ENCODE data around the gene MACC1. TPM values are rescaled to one million over a fixed set of nuclear protein-coding genes. Genes with fewer than 3 reads are reported as not detected.
"Not testable (repeated sequence)": the region's sequence is repeated elsewhere in the genome, so short reads cannot be mapped to it uniquely, and the experiment has no call there.

The MACC1 gene
- total RNA-seq, 1 experiment from 2014 or later: 9.4 TPM

DNA sequence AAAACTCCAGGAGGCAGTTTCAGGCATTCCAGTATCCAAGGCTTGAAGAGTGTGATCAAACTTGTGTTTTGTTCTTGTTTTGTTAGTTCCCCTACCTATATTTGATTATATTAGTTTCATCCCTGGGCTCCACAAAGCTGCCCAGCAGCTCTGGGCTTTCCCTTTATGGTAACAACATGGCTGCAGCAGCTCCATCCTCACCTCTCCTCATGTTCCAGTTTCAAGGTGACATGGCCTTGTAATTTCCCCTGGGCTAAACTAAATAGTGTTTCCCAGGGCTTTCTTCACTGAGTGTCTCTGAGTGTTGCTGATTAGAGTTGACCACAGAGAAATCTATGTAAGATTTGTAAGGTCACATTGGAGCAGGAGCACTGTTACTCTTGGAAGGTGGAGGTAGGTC is 83.4 kb downstream of the MACC1 start:
- DNase-seq (ENCODE audit: extremely low read depth, low read depth): no peak

GRCh38 chr7:20132585-20132984 is 84.6 kb downstream of the MACC1 start:
- no peak for DNase-seq (ENCODE audit: extremely low read depth, low read depth)

DNA sequence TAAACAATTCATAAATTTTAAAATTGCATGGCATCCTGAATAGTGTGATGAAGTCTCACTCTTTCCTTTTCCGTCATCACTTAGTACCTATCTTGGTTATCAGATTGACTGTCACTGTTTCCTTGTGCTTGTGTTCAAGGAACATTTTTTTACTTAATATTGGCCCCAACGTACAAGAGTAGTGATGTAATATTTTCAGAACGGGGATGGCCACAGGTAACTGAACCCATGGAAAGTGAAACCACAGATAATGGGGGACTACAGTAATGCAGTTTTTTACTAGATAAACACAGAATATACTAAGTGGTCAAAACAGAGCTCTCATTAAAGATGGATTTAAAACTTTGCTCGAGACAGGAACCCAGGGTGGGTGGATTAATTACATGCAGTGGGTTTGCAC is 85.4 kb downstream of the MACC1 start:
- DNase-seq (ENCODE audit: extremely low read depth, low read depth): no peak

- no peak for DNase-seq (ENCODE audit: extremely low read depth, low read depth)
Observed at GRCh38 chr7:20129920-20130319, 87.3 kb downstream of the MACC1 start.

DNA sequence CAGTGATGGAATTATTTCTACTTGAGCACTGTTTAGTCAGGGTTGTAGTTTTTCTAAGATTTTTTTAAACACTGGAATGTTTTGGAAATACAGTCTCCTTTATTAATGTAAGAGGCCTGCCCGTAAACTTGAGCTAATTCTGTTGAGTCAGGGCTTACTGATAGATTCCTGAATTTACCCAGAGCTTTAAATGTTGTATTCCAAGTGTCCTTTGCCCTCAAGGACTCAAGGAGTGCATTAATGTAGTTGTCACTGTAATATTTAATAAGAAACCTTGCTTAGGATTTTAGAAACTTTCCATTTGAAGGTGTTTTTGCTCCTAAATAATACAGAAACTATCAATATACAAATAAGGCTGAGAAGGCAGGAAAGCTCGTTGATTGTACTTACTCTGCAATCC is 89.2 kb downstream of the MACC1 start:
- DNase-seq (ENCODE audit: extremely low read depth, low read depth): no peak

- not testable (repeated sequence) for DNase-seq (ENCODE audit: extremely low read depth, low read depth)
Observed at GRCh38 chr7:20126060-20126459, 91.1 kb downstream of the MACC1 start.

- DNase-seq (ENCODE audit: extremely low read depth, low read depth): not testable (repeated sequence)
Observed at GRCh38 chr7:20124087-20124486, 93.1 kb downstream of the MACC1 start.

DNA sequence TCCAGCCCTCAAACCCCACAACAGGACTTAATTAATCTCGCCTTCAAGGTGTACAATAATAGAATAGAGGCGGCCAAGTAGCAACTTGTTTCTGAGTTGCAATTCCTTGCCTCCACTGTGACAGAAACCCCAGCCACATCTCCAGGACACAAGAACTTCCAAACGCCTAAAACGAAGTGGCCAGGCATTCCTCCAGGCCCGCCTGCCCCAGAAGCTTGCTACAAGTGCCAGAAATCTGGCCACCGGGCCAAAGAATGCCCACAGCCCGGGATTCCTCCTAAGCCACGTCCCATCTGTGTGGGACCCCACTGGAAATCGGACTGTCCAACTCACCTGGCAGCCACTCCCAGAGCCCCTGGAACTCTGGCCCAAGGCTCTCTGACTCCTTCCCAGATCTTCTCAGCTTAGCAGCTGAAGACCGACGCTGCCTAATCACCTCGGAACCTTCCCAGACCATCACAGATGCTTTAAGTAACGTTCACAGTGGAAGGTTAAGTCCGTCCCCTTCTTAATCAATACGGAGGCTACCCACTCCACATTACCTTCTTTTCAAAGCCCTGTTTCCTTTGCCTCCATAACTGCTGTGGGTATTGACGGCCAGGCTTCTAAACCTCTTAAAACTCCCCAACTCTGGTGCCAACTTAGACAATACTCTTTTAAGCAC is 94.4 kb downstream of the MACC1 start:
- not testable (repeated sequence) for DNase-seq (ENCODE audit: extremely low read depth, low read depth)

GRCh38 chr7:20122073-20122472 is 95.1 kb downstream of the MACC1 start:
- no peak for DNase-seq (ENCODE audit: extremely low read depth, low read depth)

GRCh38 chr7:20121404-20121803 is 95.8 kb downstream of the MACC1 start:
- no peak for DNase-seq (ENCODE audit: extremely low read depth, low read depth)

- DNase-seq (ENCODE audit: extremely low read depth, low read depth): not testable (repeated sequence)
Observed at GRCh38 chr7:20120611-20121168, 96.5 kb downstream of the MACC1 start.

GRCh38 chr7:20116869-20117268 is 100.3 kb downstream of the MACC1 start:
- DNase-seq (ENCODE audit: extremely low read depth, low read depth): no peak

GRCh38 chr7:20114468-20114867 is 102.7 kb downstream of the MACC1 start:
- DNase-seq (ENCODE audit: extremely low read depth, low read depth): no peak

DNA sequence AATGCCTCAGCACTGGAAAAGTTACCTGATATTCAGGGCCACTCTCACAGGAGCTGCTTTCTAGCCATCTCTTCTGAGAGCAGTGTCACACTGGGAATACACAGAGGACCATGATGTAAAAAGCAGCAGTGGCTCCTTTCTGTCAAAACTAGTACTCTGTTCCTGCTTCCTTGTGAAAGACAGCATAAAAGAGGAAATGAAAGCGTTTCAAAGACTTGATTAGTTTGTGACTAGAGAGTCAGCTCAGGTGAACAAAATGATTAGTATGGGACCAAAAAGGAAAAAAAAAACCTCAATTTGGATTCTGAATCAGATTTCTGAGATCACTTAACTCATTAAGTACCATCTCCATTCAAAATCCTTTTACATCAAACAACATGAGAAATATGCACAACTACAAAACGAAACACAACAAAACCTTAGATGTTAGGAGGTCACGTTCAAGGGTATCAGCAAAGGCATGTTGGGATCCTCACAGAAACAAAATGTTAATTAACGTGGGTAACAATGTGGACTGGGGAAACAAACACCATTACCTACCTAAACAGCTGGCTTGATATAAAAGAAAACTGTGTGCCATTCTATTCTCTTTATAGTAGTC is 103.7 kb downstream of the MACC1 start:
- DNase-seq (ENCODE audit: extremely low read depth, low read depth): no peak

- DNase-seq (ENCODE audit: extremely low read depth, low read depth): no peak
Observed at GRCh38 chr7:20112696-20113095, 104.5 kb downstream of the MACC1 start.

DNA sequence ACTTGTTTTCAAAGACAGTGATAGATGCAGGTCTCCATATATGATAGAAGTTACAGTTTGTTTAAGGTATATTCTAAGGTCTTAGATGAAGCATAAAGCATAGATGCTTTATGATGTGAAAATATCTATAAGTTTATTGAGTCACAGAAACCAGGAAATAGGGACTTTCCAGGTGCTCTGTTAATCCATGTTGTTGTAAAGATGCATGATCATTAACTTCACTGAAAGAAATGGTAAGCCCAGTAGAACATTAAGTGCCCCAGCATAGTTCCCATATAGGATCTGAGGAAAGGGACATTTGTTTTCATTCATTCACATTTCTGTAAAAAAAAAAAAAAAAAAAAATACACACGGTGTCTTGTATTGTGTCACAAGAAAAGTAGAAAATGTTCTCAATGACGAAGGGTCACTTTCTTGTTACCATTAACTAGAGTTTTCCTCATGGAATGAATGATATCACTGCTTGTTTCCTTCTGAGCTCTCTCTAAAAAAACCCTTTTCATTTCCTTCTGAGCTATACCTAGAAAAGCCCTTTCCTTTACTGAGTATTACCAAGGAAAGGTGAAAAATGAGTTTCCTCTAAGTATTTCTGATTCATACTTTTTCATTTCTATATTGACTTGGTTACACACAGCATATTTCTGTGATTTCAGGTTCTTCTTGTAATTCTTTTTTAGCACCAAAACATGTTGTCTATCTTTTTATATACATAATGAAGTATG is 105.2 kb downstream of the MACC1 start:
- DNase-seq (ENCODE audit: extremely low read depth, low read depth): no peak

- DNase-seq (ENCODE audit: extremely low read depth, low read depth): no peak
Observed at GRCh38 chr7:20107582-20107981, 109.6 kb downstream of the MACC1 start.

GRCh38 chr7:20104696-20105095 is 112.5 kb downstream of the MACC1 start:
- no peak for DNase-seq (ENCODE audit: extremely low read depth, low read depth)

- no peak for DNase-seq (ENCODE audit: extremely low read depth, low read depth)
Observed at GRCh38 chr7:20102982-20103381, 114.2 kb downstream of the MACC1 start.

DNA sequence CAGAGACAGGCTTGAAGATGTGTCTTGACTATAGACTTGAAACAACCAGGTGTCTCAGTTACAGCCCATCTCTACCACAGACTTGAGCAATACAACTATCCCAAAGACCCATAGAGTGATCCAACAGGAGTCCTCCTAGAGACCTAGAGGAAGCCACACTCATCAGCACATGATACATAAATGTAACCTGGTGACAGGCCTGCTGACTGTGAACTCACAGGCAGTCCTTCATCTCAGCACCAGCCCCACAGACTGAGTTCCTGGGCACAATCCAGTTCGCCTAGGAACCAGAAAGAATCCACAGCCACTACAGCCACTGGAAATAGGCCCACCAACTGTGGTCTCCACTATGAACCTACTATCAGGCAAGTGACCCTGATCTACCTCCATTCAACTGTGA is 121.3 kb downstream of the MACC1 start:
- DNase-seq (ENCODE audit: extremely low read depth, low read depth): no peak

GRCh38 chr7:20095436-20095835 is 121.7 kb downstream of the MACC1 start:
- no peak for DNase-seq (ENCODE audit: extremely low read depth, low read depth)

GRCh38 chr7:20089431-20089830 is 127.8 kb downstream of the MACC1 start:
- no peak for DNase-seq (ENCODE audit: extremely low read depth, low read depth)

Measured in NCI-H460 (cell line).